ENCODE data around the gene RELN.

DNA sequence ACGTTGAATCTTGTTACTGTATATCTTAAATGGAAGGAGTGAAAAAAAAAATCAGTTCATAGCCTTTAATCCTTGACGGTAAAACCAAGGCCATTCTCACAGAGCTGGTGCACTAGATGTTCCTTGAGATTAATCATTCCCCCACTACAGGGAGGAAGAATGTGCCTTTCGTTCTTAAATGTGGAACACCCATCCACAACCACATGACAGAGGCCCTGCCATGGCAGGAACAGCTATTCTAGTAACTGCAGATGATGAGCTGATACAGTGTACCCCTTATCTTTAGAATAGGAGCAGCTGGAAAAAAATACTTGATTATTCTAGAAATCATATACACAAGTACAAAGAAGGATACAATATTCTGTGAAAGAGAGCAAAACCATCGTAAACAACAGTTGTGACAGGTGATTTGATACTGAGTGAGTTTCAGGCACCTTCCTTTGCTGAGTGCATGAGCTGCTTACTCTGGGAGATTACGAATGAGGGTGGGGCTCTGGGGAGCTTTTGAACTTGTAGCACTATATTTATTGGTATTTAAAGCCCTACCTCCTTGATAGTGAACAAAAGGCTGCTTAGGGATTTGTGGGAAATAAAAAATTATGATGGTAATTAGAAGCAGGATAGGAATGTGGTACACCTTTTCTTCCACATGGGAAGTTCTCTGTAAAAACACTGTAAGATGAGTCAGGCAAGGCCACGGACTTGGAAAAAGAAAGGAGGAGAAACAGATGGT is 299.1 kb downstream of the RELN start:
- TF ChIP-seq POLR2A (IDR thresholded peaks at IDR 0.05) (no peak), CTCF (IDR thresholded peaks at IDR 0.05) (no peak)
